ENCODE measurements around the gene PTGER4. TPM values are rescaled to one million over a fixed set of nuclear protein-coding genes. Genes with fewer than 3 reads are reported as not detected.
"Not testable (repeated sequence)": the region's sequence is repeated elsewhere in the genome, so short reads cannot be mapped to it uniquely, and the experiment has no call there.

PTGER4 gene
- 12.3 and 23.5 TPM in 2 replicates for total RNA-seq

GRCh38 chr5:40679913-40680681 lies at the start of gene PTGER4:
Gene PTGER4 (plus strand): TSS chr5:40679915. CDS start chr5:40680994, 1,079 bp downstream.
- DNase-seq, result no peak

GRCh38 chr5:40630126-40630525 lies 49.6 kb upstream of the PTGER4 start:
- DNase-seq, result no peak

GRCh38 chr5:40631236-40631635 lies 48.5 kb upstream of the PTGER4 start:
- peak; percentile 51 for DNase-seq

GRCh38 chr5:40634154-40634553 lies 45.6 kb upstream of the PTGER4 start:
- DNase-seq, result no peak

GRCh38 chr5:40634593-40634992 lies 45.1 kb upstream of the PTGER4 start:
- no peak for DNase-seq

- not testable (repeated sequence) for DNase-seq
Observed at GRCh38 chr5:40639531-40639930, 40.2 kb upstream of the PTGER4 start.

GRCh38 chr5:40646266-40646665 lies 33.4 kb upstream of the PTGER4 start:
- peak; percentile 47 for DNase-seq

GRCh38 chr5:40648150-40648549 lies 31.6 kb upstream of the PTGER4 start:
- DNase-seq, result no peak

- no peak for DNase-seq
Observed at GRCh38 chr5:40649463-40650030, 30.2 kb upstream of the PTGER4 start.

GRCh38 chr5:40651201-40651600 lies 28.5 kb upstream of the PTGER4 start:
- no peak for DNase-seq

- no peak for DNase-seq
Observed at GRCh38 chr5:40652441-40653220, 27.1 kb upstream of the PTGER4 start.

- DNase-seq, result no peak
Observed at GRCh38 chr5:40653221-40654022, 26.3 kb upstream of the PTGER4 start.

- DNase-seq, result no peak
Observed at GRCh38 chr5:40654377-40654991, 25.2 kb upstream of the PTGER4 start.

- no peak for DNase-seq
Observed at GRCh38 chr5:40655138-40655537, 24.6 kb upstream of the PTGER4 start.

- not testable (repeated sequence) for DNase-seq
Observed at GRCh38 chr5:40656091-40656490, 23.6 kb upstream of the PTGER4 start.

- DNase-seq, result no peak
Observed at GRCh38 chr5:40656766-40657165, 22.9 kb upstream of the PTGER4 start.

GRCh38 chr5:40660751-40661150 lies 19.0 kb upstream of the PTGER4 start:
- DNase-seq, result no peak

- DNase-seq, result no peak
Observed at GRCh38 chr5:40665635-40666298, 13.9 kb upstream of the PTGER4 start.

- no peak for DNase-seq
Observed at GRCh38 chr5:40666657-40667056, 13.1 kb upstream of the PTGER4 start.

- DNase-seq, result no peak
Observed at GRCh38 chr5:40667161-40667663, 12.5 kb upstream of the PTGER4 start.

GRCh38 chr5:40669606-40670390 lies 9.9 kb upstream of the PTGER4 start:
- DNase-seq, result no peak

All from dermis blood vessel endothelial cell (primary cell).